ENCODE measurements around the gene HPCAL1. TPM values are rescaled to one million over a fixed set of nuclear protein-coding genes. Genes with fewer than 3 reads are reported as not detected.
A peak's percentile ranks its signal among the peaks of the same experiment; 100 is the strongest.

The HPCAL1 gene
- total and polyA plus RNA-seq, 8 donors = 22.1 to 32.7 (median 26.4) TPM

DNA sequence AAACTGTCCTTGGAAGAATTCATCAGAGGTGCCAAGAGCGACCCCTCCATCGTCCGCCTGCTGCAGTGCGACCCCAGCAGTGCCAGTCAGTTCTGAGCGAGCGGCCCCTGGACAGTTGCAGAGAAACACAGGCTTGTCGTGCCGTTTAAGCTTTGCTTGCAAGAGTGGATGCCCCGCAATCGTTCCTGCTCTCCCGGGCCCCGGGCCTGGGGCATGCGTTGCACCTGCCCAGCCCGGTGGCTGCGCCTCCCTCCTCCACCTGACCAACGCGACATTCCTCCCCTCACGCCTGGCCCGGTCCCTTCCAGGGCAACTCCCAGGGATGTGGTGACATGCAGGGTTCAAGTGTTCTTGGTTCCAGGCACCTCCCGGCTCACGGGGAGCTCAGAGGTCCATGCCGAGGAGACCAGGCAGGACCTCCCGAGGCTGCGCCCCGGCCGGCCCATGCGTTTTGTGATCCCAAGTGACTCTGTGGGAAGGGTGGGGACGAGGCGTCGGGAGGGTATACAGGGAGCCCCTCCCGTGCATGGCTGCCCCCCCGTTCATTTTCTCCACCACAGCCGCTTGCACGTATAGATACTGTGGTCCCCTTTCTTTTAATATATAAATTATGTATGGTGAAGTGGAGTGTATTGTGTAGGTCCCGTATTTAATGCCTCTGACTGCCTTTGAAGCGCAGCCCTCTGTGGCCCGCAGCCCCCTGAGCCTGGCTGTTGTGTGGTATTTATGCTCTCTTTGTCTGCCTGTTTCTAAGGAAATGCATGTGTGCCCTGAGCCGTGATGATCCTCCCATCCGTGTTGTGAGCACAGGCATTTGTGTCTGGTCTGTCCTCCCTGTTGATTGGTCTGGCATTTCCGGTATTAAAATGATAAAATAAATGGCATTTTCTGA is 124.3 kb downstream of the HPCAL1 start:
- no peaks in the 10 kb centered on the region for H3K9me3 ChIP-seq
- H3K4me1 ChIP-seq = no peaks in the 10 kb centered on the region
- DNase-seq (no peak), FAIRE-seq (no peak), ATAC-seq (no peak)
- no peak overlapping the region for H3K27ac ChIP-seq
- WGBS, 2 donors = 92 to 94% methylated on average over 40 of the region's 40 CpGs
- H3K36me3 ChIP-seq = peaks cover 0 to 28% (median 0%) of the 10 kb centered on the region in 3 donors
- H3K27me3 ChIP-seq = no peaks in the 10 kb centered on the region
- intact Hi-C loops (cut with DNase I) = loop anchor here in 1 of 3 donors (10.0 kb wide), 1 partner anchor 292 kb away; no protein-coding TSS in a partner anchor
- H3K4me3 ChIP-seq = no peak overlapping the region
- TF ChIP-seq, protein P1, sequence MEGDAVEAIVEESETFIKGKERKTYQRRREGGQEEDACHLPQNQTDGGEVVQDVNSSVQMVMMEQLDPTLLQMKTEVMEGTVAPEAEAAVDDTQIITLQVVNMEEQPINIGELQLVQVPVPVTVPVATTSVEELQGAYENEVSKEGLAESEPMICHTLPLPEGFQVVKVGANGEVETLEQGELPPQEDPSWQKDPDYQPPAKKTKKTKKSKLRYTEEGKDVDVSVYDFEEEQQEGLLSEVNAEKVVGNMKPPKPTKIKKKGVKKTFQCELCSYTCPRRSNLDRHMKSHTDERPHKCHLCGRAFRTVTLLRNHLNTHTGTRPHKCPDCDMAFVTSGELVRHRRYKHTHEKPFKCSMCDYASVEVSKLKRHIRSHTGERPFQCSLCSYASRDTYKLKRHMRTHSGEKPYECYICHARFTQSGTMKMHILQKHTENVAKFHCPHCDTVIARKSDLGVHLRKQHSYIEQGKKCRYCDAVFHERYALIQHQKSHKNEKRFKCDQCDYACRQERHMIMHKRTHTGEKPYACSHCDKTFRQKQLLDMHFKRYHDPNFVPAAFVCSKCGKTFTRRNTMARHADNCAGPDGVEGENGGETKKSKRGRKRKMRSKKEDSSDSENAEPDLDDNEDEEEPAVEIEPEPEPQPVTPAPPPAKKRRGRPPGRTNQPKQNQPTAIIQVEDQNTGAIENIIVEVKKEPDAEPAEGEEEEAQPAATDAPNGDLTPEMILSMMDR (IDR thresholded peaks at IDR 0.05) = no peak

DNA sequence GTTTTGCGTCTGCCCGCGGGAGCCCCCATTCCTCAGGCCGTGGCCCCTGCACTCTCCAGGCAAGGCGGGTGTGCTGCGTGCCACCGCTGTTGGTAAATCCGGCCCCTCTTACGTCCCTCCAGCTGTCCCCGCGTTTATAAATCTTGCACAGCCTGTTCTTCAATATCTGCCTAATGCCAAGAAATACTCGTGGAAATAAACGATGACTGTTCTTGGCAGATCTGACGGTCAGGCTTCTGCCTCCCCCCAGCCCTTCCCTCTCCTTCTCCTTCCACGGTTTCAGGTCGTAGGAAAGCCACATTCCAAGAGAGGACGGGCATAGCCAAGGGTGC is 124.9 kb downstream of the HPCAL1 start:
- no peaks in the 10 kb centered on the region for H3K4me1 ChIP-seq
- peak in 1 of 6 donors; percentile 3 for DNase-seq
- H3K36me3 ChIP-seq = peaks cover 0 to 28% (median 0%) of the 10 kb centered on the region in 3 donors
- WGBS, 2 donors = 72 to 80% methylated on average over 17 of the region's 17 CpGs
- no peaks in the 10 kb centered on the region for H3K27me3 ChIP-seq
- ATAC-seq = no peak
- intact Hi-C loops (cut with DNase I) = loop anchor here in 1 of 3 donors (10.0 kb wide), 1 partner anchor 293 kb away; no protein-coding TSS in a partner anchor
- no peak overlapping the region for H3K27ac ChIP-seq
- no peaks in the 10 kb centered on the region for H3K9me3 ChIP-seq
- TF ChIP-seq, protein P1 (IDR thresholded peaks at IDR 0.05) = no peak
- H3K4me3 ChIP-seq = no peak overlapping the region
- FAIRE-seq = no peak

DNA sequence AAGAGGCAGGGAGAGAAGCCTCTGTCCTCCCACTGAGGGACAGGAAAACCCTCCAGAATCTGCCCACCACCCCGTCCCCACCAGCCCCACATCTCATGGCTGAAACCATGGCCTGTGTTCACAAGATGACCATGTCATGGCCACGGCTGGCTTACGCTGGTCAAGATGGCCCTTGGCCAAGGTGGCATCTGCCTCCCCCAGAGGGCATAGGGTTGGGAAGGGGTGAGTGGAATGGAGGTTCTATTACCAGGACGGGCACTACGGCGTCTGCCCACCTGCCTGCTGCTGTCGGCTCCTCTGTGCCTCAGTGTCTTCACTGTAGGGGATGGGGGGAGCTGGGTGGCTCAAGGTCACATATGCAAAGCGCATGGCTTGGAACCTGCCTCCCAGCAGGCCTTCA is 125.7 kb downstream of the HPCAL1 start:
- TF ChIP-seq, protein P1 (IDR thresholded peaks at IDR 0.05) = no peak
- peaks cover 0 to 23% (median 0%) of the 10 kb centered on the region in 3 donors for H3K36me3 ChIP-seq
- FAIRE-seq (no peak), DNase-seq (peak in 2 of 6 donors; percentile 20 to 41), ATAC-seq (no peak)
- H3K27me3 ChIP-seq = no peaks in the 10 kb centered on the region
- WGBS, 2 donors = 94 to 95% methylated on average over 8 of the region's 8 CpGs
- no peaks in the 10 kb centered on the region for H3K4me1 ChIP-seq
- H3K4me3 ChIP-seq = no peak overlapping the region
- no peak overlapping the region for H3K27ac ChIP-seq
- intact Hi-C loops (cut with DNase I) = loop anchor here in 1 of 3 donors (10.0 kb wide), 1 partner anchor 294 kb away; no protein-coding TSS in a partner anchor
- H3K9me3 ChIP-seq = no peaks in the 10 kb centered on the region

DNA sequence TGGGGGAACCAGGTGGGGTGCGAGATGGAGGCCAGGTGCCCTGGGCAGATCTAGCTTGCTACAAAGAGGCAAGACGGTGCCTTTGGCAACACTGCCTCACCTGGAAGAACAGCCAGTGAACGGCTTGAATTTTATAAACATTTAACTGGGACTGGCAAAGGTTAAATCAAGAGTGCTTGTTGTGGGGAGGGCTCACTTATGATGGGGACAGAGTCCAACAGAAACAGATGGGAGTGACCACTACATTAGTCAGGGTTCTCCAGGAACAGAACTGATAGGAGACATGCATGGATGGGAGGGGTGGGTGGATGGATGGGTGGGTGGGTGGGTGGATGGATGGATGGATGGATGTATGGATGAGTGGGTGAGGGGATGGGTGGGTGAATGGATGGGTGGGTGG is 126.2 kb downstream of the HPCAL1 start:
- FAIRE-seq (no peak), DNase-seq (peak in 1 of 6 donors; percentile 3), ATAC-seq (no peak)
- H3K4me3 ChIP-seq = no peak overlapping the region
- no peaks in the 10 kb centered on the region for H3K27me3 ChIP-seq
- intact Hi-C loops (cut with DNase I) = loop anchor here in 1 of 3 donors (10.0 kb wide), 1 partner anchor 294 kb away; no protein-coding TSS in a partner anchor
- peaks cover 0 to 19% (median 0%) of the 10 kb centered on the region in 3 donors for H3K36me3 ChIP-seq
- H3K27ac ChIP-seq = no peak overlapping the region
- no peaks in the 10 kb centered on the region for H3K9me3 ChIP-seq
- TF ChIP-seq, protein P1 (IDR thresholded peaks at IDR 0.05) = no peak
- WGBS, 2 donors = 71 to 75% methylated on average over 3 of the region's 3 CpGs
- no peaks in the 10 kb centered on the region for H3K4me1 ChIP-seq
